ENCODE data around the gene KIF11. TPM values are rescaled to one million over a fixed set of nuclear protein-coding genes. Genes with fewer than 3 reads are reported as not detected.

Gene KIF11
- total and polyA plus RNA-seq, 9 of the 15 experiments (the other 6 are each of a cell fraction or from before 2014, with no cell fraction given): 11.3 to 54.4 (median 29.2) TPM

DNA sequence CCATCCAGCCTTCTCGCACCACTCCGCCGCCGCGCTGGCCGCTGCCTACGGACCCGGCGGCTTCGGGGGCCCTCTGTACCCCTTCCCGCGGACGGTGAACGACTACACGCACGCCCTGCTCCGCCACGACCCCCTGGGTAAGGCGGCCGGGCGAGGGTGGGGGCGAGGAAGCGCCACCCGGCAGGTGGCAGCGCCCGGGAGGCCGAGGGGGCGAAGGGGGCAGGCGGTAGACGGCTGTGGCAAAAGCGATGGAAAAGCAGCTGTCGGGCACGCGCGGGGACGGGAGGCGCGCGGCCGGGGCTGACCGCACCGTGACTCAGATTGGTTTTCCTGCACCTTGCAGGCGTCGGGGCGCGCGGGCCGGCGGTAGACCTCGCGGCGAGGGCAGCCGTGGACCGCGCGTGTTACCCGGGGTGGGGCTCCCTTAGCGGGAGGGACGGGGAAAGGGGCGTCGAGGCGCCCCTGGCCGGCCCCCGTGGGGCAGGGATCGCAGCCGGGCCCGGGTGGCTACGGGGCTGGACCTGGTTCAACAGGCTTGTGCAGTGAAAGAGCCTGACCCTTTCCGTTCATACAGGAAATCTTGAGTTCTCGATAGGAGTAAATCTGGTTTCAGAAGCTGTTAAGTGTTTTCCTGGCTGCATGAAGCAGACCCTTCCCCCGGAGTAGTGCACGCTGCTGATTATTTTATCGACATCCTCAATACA, 97.4 kb downstream of the KIF11 start (continued):
- TF ChIP-seq KAT7 (CRISPR knock-in tag; IDR thresholded peaks at IDR 0.05; ENCODE audit: borderline replicate concordance): peak; percentile 87
- no peak for TF ChIP-seq MEF2D (tag; conservative IDR thresholded peaks at IDR 0.05; ENCODE audit: low read depth)
- no peak for TF ChIP-seq ZKSCAN8 (CRISPR knock-in tag; IDR thresholded peaks at IDR 0.05)
- TF ChIP-seq, protein P1, sequence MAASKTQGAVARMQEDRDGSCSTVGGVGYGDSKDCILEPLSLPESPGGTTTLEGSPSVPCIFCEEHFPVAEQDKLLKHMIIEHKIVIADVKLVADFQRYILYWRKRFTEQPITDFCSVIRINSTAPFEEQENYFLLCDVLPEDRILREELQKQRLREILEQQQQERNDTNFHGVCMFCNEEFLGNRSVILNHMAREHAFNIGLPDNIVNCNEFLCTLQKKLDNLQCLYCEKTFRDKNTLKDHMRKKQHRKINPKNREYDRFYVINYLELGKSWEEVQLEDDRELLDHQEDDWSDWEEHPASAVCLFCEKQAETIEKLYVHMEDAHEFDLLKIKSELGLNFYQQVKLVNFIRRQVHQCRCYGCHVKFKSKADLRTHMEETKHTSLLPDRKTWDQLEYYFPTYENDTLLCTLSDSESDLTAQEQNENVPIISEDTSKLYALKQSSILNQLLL (CRISPR knock-in tag; IDR thresholded peaks at IDR 0.05; ENCODE audit: borderline replicate concordance): no peak
- TF ChIP-seq SP2 (IDR thresholded peaks at IDR 0.05; ENCODE audit: extremely low read depth, low read depth, low read length, poor library complexity, severe bottlenecking): no peak
- TF ChIP-seq HOXB6 (CRISPR knock-in tag; IDR thresholded peaks at IDR 0.05; ENCODE audit: borderline replicate concordance): no peak
- TF ChIP-seq TCFL5 (CRISPR knock-in tag; conservative IDR thresholded peaks at IDR 0.05): no peak
- TF ChIP-seq ZC3H11A (IDR thresholded peaks at IDR 0.05; ENCODE audit: low read depth, low read length): no peak
- TF ChIP-seq GABPA (tag; conservative IDR thresholded peaks at IDR 0.05; ENCODE audit: low read depth): no peak
- no peak for TF ChIP-seq ZBTB8A (IDR thresholded peaks at IDR 0.05; ENCODE audit: partially characterized antibody)
- TF ChIP-seq GTF2F1 (IDR thresholded peaks at IDR 0.05; ENCODE audit: low read depth, low read length): no peak
- no peak for TF ChIP-seq FUS (optimal IDR thresholded peaks at IDR 0.05; ENCODE audit: low read depth, low read length)
- TF ChIP-seq ZEB2 (IDR thresholded peaks at IDR 0.05): no peak
- no peak for TF ChIP-seq CHD2 (IDR thresholded peaks at IDR 0.05; ENCODE audit: low read depth, low read length)
- no peak for TF ChIP-seq E2F3 (CRISPR knock-in tag; IDR thresholded peaks at IDR 0.05)
- TF ChIP-seq, protein P2, sequence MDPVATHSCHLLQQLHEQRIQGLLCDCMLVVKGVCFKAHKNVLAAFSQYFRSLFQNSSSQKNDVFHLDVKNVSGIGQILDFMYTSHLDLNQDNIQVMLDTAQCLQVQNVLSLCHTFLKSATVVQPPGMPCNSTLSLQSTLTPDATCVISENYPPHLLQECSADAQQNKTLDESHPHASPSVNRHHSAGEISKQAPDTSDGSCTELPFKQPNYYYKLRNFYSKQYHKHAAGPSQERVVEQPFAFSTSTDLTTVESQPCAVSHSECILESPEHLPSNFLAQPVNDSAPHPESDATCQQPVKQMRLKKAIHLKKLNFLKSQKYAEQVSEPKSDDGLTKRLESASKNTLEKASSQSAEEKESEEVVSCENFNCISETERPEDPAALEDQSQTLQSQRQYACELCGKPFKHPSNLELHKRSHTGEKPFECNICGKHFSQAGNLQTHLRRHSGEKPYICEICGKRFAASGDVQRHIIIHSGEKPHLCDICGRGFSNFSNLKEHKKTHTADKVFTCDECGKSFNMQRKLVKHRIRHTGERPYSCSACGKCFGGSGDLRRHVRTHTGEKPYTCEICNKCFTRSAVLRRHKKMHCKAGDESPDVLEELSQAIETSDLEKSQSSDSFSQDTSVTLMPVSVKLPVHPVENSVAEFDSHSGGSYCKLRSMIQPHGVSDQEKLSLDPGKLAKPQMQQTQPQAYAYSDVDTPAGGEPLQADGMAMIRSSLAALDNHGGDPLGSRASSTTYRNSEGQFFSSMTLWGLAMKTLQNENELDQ (CRISPR knock-in tag; IDR thresholded peaks at IDR 0.05; ENCODE audit: borderline replicate concordance): no peak
- TF ChIP-seq SMARCE1 (IDR thresholded peaks at IDR 0.05): no peak
- no peak for TF ChIP-seq PATZ1 (CRISPR knock-in tag; IDR thresholded peaks at IDR 0.05; ENCODE audit: borderline replicate concordance)
- TF ChIP-seq MBD2 (IDR thresholded peaks at IDR 0.05; ENCODE audit: borderline replicate concordance, low read depth): no peak
- no peak for TF ChIP-seq ZNF57 (CRISPR knock-in tag; IDR thresholded peaks at IDR 0.05)
- TF ChIP-seq ZSCAN32 (CRISPR knock-in tag; IDR thresholded peaks at IDR 0.05): no peak
- no peak for TF ChIP-seq MCM2 (IDR thresholded peaks at IDR 0.05; ENCODE audit: low read depth)
- TF ChIP-seq HDGF (IDR thresholded peaks at IDR 0.05): no peak
- TF ChIP-seq RHOXF2B (CRISPR knock-in tag; conservative IDR thresholded peaks at IDR 0.05): no peak
- no peak for TF ChIP-seq RAD51 (IDR thresholded peaks at IDR 0.05; ENCODE audit: borderline replicate concordance, low read depth)
- no peak for TF ChIP-seq GATA2 (CRISPR knock-in tag; IDR thresholded peaks at IDR 0.05)

All from K562 (cell line).